Measurements from ENCODE around the gene TRIM38.
"Not testable (repeated sequence)": the region's sequence is repeated elsewhere in the genome, so short reads cannot be mapped to it uniquely, and the experiment has no call there.

TRIM38 gene, protein sequence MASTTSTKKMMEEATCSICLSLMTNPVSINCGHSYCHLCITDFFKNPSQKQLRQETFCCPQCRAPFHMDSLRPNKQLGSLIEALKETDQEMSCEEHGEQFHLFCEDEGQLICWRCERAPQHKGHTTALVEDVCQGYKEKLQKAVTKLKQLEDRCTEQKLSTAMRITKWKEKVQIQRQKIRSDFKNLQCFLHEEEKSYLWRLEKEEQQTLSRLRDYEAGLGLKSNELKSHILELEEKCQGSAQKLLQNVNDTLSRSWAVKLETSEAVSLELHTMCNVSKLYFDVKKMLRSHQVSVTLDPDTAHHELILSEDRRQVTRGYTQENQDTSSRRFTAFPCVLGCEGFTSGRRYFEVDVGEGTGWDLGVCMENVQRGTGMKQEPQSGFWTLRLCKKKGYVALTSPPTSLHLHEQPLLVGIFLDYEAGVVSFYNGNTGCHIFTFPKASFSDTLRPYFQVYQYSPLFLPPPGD

GRCh38 chr6:25962149-25963127, at the start of gene TRIM38:
TSS of gene TRIM38 (plus strand) at chr6:25962802. CDS start at chr6:25966523, 3,721 bp downstream.
- peak; percentile 34 for DNase-seq

DNA sequence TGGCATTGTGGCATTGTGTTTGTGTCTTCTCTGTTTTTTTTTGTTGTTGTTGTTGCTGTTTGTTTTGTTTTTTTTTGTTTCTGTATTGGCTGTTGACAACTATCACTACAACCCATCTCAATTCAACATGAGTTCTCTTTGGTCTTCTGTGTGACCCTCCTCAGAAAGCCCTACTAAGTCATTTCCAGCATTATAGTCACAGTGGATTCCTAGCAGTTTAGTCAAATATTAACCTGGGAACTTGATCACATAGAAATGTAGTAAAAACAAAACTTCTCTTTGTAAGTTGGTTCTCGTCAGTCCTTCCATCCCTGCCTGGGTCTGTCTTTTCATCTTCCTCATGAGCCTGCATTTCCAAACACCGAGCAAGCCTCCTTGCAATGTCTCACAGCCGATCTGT, 48.9 kb upstream of the TRIM38 start:
- no peak for DNase-seq

DNA sequence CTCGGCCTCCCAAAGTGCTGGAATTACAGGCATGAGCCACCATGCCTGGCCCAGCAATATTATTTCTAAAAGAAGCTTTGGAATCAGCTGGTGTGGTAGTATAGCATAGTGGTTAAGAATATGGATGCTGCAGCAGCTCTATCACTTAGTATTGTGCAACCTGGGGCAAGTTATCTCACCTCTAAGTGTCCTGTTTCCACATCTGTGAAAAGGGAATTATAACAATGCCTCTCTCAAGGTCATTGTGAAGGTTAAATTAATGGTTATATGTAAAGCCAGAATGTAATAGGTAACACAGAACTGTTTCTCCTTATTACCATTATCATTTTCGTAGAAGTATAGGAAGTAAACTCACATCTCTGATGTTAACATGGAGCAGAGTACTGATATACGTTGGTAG, 46.3 kb upstream of the TRIM38 start:
- DNase-seq, result no peak

DNA sequence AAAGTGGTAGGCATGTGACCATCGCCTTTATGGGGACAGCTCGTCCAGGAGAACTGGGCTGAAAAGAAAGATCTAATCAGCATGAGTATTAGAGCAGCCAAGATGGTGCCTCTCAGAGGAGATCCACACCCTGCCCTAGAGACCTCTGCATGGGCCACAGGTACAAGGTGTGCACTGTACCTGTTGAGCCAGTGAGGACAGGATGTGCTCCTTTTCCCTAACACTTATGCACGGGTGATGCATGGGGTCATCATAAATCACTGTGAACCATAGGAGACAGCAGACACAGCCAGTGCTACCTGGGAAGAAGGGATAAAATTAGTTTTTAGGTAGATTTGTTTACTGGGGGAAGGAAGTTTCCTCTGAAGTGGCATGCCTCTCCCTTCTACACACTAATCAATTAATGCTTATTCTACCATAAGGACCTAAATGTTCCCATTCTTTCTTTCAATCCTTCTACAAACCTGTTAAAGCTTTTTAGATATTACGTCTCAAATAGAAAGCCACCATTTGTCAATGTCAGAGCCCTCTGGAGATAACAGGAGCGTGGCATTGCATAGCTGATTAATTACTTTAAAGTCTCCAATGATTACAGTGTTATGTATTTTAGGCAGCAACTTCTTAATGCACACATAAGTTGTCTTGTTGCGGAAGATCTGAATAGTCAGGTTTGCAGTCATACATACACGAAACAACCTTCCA, 45.7 kb upstream of the TRIM38 start:
- DNase-seq, result no peak

DNA sequence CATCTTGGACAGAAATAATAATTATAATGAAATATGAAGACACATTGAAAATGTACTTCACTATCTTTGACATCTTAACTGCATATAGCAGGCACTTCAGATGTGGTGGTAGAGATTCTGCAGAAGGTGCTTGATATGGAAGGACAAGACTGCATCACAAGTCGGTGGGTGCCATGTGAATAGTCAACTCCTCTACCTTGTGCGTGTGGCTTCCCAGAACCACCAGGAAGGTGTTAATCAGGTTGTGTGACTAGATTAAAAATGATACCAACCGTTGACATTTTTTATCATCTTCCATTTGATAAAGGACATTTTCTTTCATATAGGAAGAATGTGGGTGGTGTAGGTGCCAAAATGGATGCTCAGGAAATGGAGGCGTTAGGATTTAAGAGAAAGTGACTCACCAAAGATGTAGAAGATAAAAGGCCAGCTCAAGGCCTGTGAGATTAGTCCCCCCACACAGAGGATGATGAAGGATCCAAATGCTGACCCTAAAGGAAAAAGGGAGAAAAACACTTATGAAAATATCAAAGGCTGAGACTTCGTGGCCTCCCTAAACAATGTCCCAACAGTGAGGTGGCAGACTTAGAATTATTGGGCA, 44.4 kb upstream of the TRIM38 start:
- DNase-seq, result no peak

DNA sequence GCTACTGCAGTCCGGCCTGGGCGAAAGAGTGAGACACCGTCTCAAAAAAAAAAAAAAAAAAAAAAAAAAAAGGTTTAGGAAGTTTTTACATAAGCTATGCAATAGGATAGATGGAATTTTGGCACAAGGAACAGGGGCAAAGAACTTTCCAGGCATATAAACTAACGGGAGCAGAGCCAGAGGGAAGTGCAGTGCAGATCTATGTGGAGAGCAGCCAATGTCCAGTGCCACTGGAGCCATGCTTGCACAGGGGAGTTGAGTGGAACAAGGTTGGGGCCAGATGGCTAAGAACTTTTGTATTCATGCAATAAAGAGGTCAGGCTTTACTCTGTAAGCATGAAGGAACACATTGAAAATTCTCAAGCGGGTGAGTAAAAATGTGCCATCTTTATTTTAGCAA, 42.9 kb upstream of the TRIM38 start:
- DNase-seq, result no peak

- DNase-seq, result no peak
Measured at GRCh38 chr6:25921525-25922203, 40.9 kb upstream of the TRIM38 start.

GRCh38 chr6:25922301-25922700, 40.3 kb upstream of the TRIM38 start:
- no peak for DNase-seq

DNA sequence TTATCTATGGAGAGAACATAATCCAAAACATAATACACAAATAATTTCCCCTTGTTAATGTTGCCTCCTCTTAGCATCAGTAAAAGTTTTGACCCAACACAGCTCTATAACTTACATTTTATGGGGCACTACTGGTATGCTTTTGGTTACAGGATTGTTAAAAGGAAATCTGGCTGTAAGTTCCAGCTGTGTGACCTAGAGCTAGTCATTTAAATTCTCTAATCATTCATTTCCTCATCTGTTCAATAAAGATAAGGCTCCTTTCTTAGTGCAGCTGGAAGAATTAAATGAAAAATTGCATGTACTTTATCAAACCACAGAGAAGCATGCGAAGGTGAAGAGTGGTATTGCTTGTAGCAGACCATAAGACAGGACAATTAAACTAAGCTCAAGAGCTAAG, 36.7 kb upstream of the TRIM38 start:
- DNase-seq, result no peak

- no peak for DNase-seq
Measured at GRCh38 chr6:25927178-25927577, 35.4 kb upstream of the TRIM38 start.

GRCh38 chr6:25927756-25928216, 34.8 kb upstream of the TRIM38 start:
- DNase-seq, result no peak

GRCh38 chr6:25928562-25929324, 33.9 kb upstream of the TRIM38 start:
- DNase-seq, result no peak

- DNase-seq, result not testable (repeated sequence)
Measured at GRCh38 chr6:25929785-25930184, 32.8 kb upstream of the TRIM38 start.

- DNase-seq, result no peak
Measured at GRCh38 chr6:25930532-25931410, 31.8 kb upstream of the TRIM38 start, which contains the start of gene SLC17A2. TSS of gene SLC17A2 (minus strand) at chr6:25930691. CDS start at chr6:25925796, 4,895 bp downstream.

DNA sequence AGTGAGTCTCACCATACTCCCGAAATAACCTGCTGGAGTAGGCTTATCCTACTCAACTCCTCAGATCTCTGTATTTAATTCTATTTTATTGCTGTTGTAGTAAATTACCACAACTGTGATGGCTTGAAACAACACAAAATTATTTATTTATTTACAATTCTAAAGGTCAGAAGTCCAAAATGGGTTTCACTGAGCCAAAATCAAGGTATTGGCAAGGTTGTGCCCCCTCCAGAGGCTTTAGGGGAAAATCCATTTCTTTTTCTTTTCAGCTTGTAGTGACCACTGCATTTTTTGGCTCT, 31.2 kb upstream of the TRIM38 start:
- no peak for DNase-seq

- DNase-seq, result no peak
Measured at GRCh38 chr6:25934156-25934555, 28.4 kb upstream of the TRIM38 start.

- DNase-seq, result no peak
Measured at GRCh38 chr6:25934735-25935313, 27.8 kb upstream of the TRIM38 start.

- no peak for DNase-seq
Measured at GRCh38 chr6:25935953-25936352, 26.6 kb upstream of the TRIM38 start.

DNA sequence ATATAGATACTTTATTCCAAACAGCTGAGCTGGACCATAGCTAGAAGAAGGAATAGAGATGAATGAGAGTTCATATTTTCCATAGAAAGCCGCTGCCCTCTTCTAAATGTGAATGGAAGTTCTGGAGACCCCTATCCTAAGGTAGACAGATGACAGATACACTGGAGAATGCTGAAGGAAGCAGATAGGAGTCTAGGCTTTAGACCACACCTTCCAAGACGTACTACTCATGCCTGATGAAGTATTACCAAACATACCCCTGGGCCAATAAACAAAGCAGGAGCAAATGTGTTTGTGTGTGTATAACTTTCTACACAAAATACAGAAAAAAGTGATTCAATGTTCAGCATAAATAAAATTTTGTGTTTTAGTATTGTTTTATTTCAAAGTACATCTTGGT, 23.0 kb upstream of the TRIM38 start:
- no peak for DNase-seq
